NCI-H526 treated with DMSO at 0.1 percent for 48 hours (cell line): ENCODE results near the gene CFAP299.
"Not testable (repeated sequence)": the region's sequence is repeated elsewhere in the genome, so short reads cannot be mapped to it uniquely, and the experiment has no call there.

Source experiments
- DNase-seq: peaks from one replicate; lab custom pipeline; 2025; lab: John Stamatoyannopoulos, UW

The CFAP299 gene

DNA sequence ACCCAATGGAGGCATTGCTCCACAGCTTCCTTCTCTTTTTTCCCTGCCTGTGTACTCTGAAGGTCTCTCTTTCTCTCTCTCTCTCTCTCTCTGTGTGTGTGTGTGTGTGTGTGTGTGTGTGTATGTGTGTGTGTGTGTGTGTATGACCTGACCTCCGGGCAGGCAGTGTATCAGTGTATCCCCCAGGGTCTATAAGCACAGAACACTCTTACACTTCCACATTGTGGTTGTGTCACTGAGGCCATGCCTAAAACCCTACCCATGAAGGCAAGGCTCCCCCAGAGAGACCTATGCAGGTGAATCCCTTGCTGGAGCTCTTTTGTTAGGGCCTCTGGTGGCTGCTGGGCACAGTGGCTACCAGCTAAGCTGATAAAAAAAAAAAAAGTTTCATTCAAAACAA is 394.6 kb downstream of the CFAP299 start:
- no peak for DNase-seq

- DNase-seq: no peak
Observed at GRCh38 chr4:80731436-80731835, 395.9 kb downstream of the CFAP299 start.

- DNase-seq: no peak
Observed at GRCh38 chr4:80732010-80732409, 396.5 kb downstream of the CFAP299 start.

- no peak for DNase-seq
Observed at GRCh38 chr4:80740375-80740774, 404.8 kb downstream of the CFAP299 start.

DNA sequence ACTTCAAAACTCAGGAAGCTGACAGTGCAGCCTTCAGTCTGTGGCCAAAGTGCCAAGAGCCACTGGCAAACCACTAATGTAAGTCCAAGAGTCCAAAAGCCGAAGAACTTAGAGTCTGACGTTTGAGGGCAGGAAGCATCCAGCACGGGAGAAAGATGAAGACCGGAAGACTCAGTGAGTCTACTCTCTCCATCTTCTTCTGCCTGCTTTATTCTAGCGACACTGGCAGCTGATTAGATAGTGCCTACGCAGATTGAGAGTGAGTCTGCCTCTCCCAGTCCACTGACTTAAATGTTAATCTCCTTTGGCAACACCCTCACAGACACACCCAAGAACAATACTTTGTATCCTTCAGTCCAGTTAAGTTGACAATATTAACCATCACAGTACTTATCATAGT is 414.0 kb downstream of the CFAP299 start:
- not testable (repeated sequence) for DNase-seq

GRCh38 chr4:80751200-80751599 is 415.7 kb downstream of the CFAP299 start:
- no peak for DNase-seq

GRCh38 chr4:80767944-80768343 is 432.4 kb downstream of the CFAP299 start:
- no peak for DNase-seq

- no peak for DNase-seq
Observed at GRCh38 chr4:80776168-80776567, 440.6 kb downstream of the CFAP299 start.

GRCh38 chr4:80781431-80781830 is 445.9 kb downstream of the CFAP299 start:
- no peak for DNase-seq

DNA sequence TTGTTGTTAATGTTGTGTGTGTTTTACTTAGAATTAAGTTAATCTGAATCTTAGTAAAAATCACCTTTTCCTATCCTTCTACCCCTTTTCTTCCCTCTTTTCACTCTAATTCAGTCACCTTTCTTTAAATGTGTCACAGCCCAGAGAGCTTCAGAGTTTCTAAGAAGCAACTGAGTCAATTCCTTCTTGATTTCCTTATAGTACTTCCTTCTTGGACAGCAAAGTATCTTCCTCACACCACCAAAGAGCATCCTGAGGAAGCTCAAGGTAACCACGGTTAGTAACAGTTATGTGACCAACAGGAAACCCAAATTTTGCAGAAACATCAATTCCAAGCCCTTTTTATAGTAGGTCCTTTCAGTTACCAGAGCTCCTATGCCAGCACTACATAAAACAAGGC is 451.8 kb downstream of the CFAP299 start:
- DNase-seq: no peak

DNA sequence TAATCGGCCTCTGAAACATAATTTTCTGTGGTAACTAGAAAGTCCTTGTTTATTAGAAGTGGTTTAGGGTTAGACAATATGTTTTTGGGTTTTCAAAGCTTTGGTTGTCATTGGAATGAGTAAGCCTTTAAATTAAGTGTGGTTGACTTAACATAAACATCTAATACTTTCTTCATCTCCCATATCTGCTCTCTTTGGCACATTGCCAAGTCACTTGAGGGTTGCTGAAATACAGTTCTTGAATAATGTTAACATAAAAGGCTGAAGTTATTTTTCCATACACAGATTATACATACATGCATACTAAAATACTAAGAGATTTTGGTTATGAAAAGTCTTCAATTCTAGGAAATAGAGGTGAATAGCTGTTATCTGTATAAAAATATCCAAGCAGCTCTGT is 453.3 kb downstream of the CFAP299 start:
- DNase-seq: no peak

GRCh38 chr4:80790152-80790551 is 454.6 kb downstream of the CFAP299 start:
- no peak for DNase-seq

- DNase-seq: not testable (repeated sequence)
Observed at GRCh38 chr4:80793660-80794059, 458.1 kb downstream of the CFAP299 start.

GRCh38 chr4:80798082-80798481 is 462.6 kb downstream of the CFAP299 start:
- no peak for DNase-seq

DNA sequence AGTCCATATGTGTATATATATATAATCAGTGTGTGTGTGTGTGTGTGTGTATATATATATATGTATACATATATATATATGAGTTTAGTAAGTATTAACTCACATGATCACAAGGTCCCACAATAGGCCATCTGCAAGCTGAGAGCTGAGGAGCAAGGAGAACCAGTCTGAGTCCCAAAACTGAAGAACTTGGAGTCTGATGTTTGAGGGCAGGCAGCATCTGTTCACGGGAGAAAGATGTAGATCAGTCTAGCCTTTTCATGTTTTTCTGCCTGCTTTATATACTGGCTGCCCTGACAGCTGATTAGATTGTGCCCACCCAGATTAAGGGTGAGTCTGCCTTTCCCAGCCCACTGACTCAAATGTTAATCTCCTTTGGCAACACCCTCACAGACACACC is 465.2 kb downstream of the CFAP299 start:
- not testable (repeated sequence) for DNase-seq

- no peak for DNase-seq
Observed at GRCh38 chr4:80803337-80803736, 467.8 kb downstream of the CFAP299 start.

DNA sequence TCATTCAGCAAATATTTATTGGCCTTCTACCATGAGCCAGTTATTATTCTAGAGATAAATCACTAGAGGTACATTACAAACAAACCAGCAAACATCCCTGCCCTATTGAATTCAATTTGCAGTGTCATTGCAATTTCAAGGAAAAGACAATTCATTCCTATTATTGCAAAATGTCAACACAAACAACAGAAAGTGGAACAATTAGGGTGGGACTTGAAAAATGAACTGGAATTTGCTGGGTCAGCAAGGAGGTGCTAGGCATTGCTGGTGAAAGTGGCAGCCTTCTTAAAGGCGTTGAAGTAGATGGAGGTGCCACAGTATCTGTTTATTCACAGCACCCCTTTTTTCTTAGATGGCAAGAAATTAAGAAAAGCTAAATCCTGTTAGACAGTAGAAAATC is 470.9 kb downstream of the CFAP299 start:
- DNase-seq: no peak

- DNase-seq: no peak
Observed at GRCh38 chr4:80809039-80809729, 473.7 kb downstream of the CFAP299 start.

- DNase-seq: no peak
Observed at GRCh38 chr4:80811406-80811805, 475.9 kb downstream of the CFAP299 start.

DNA sequence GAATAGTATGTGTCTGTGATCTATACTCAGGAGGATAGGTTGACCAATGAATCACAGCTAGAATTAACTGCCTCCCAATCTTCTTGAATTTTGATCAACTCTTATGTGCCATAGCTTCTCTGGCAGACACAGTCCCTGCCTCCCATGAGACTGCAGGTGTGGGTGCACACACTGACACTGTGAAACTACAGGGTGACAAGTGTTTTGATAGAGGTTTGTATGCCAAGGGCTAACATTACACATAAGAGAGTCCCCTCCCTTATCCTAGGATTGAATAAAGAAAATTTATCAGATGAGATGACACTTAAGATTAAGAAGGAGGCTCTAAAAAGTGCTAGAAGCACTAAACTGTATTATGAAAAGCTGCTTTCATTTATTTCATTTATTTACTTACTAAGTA is 476.6 kb downstream of the CFAP299 start:
- no peak for DNase-seq

GRCh38 chr4:80814266-80814665 is 478.7 kb downstream of the CFAP299 start:
- no peak for DNase-seq

GRCh38 chr4:80831383-80832361 is 496.1 kb downstream of the CFAP299 start:
- DNase-seq: no peak

DNA sequence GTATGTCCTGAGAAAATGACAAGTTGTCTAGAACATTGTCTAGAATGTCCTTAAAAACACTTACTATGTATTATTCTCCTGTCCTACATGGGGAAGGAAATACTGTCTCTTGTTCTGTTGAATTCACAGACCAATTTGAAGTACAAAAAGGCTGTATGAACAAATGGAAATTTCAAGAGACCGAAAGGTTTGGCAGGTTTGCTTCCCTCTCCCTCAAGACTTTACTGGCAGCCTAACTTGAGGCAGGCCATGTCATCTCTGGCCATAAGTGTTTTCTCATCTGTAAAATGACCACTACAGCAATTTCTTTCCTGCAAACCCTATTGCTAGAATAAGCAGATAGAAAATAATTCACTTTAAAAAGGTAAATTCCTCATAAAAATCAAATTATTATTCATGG is 503.8 kb downstream of the CFAP299 start:
- no peak for DNase-seq
